IMR-90 (cell line): ENCODE results near the gene RND1.

Experiments used
- CTCF ChIP-seq: conservative IDR thresholded peaks from 2 replicates; pipeline ENCODE4 v1.5.1; 2012; ENCODE audit warnings: mild to moderate bottlenecking, low read depth, low read length, improper control_type of control experiment
- FOS ChIP-seq: fragments of 150-350 bp; IDR thresholded peaks from 2 replicates; pipeline ENCODE4 v1.6.1; 2016; ENCODE audit warnings: low read depth, low read length
- MAZ ChIP-seq: IDR thresholded peaks from 2 replicates; pipeline ENCODE4 v1.6.1; 2012; ENCODE audit warnings: low read depth, mild to moderate bottlenecking, low read length, improper control_type of control experiment, moderate library complexity, borderline replicate concordance
- RAD21 ChIP-seq: IDR thresholded peaks from 2 replicates; pipeline ENCODE4 v1.6.1; 2012; ENCODE audit warnings: low read length, improper control_type of control experiment
- RFX5 ChIP-seq: IDR thresholded peaks from 2 replicates; pipeline ENCODE4 v1.8.0; 2012; ENCODE audit warnings: low read depth, mild to moderate bottlenecking, low read length, moderate library complexity

- TF ChIP-seq CTCF, result no peak
- TF ChIP-seq MAZ, result no peak
- no peak for TF ChIP-seq RAD21
- TF ChIP-seq RFX5, result no peak
- no peak for TF ChIP-seq FOS
Measured at GRCh38 chr12:48889679-48890078, 24.0 kb upstream of the RND1 start.
